T-helper 2 cell treated with Interferon-gamma antibody and Interleukin-4, amounts not matched to agents 5 μg/mL and 100 μg/mL, for 36 hours (primary cell): ENCODE results near the gene TXLNG.
A peak's percentile ranks its signal among the peaks of the same experiment; 100 is the strongest.

Experiments used
- DNase-seq: peaks from one replicate; pipeline ENCODE4 v3.0.0; 2021; ENCODE audit warnings: low spot score
- H3K27ac Mint-ChIP-seq: one replicate; pipeline ENCODE4 v1.8.0; 2021; ENCODE audit warnings: mild to moderate bottlenecking, mixed read lengths
- H3K27me3 Mint-ChIP-seq: one replicate; pipeline ENCODE4 v1.8.0; 2021; ENCODE audit warnings: low read depth, mixed read lengths
- H3K36me3 Mint-ChIP-seq: one replicate; pipeline ENCODE4 v1.8.0; 2021; ENCODE audit warnings: low read depth, mixed read lengths
- H3K4me1 Mint-ChIP-seq: one replicate; pipeline ENCODE4 v1.8.0; 2021; ENCODE audit warnings: low read depth, mixed read lengths
- H3K4me3 Mint-ChIP-seq: one replicate; pipeline ENCODE4 v1.8.0; 2022; ENCODE audit warnings: mild to moderate bottlenecking, moderate library complexity, mixed read lengths
- H3K9me3 Mint-ChIP-seq: one replicate; pipeline ENCODE4 v1.8.0; 2021; ENCODE audit warnings: mixed read lengths

Gene TXLNG

DNA sequence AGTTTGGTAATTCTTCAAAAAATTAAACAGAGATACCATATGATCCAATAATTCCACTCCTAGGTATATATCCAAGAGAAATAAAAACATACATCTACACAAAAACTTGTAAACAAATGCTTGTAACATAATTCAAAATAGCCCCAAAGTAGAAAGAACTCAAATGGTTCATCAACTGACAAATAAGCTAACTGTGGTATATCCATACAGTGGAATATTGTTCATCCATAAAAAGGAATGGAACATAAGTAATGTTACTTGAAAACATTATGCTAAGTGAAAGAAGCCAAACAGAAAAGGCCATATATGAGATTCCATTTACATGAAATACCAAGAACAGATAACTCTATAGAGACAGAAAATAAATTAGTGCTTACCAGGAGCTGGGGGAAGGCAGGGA lies 70.5 kb downstream of the TXLNG start:
- Mint-ChIP-seq H3K9me3 (no peaks in the 10 kb centered on the region), H3K4me3 (no peak overlapping the region), H3K27me3 (no peaks in the 10 kb centered on the region), H3K4me1 (peaks cover 13% of the 10 kb centered on the region), H3K27ac (no peak overlapping the region), H3K36me3 (peaks cover 46% of the 10 kb centered on the region)
- DNase-seq = no peak

- no peak overlapping the region for H3K27ac Mint-ChIP-seq
These were observed 76.6 kb downstream of the TXLNG start for GRCh38 chrX:16862829-16863228.

GRCh38 chrX:16867947-16868346 lies 81.7 kb downstream of the TXLNG start:
- Mint-ChIP-seq H3K36me3 (peaks cover 28% of the 10 kb centered on the region), H3K9me3 (no peaks in the 10 kb centered on the region), H3K4me3 (peak overlapping the region; percentile 96), H3K27me3 (no peaks in the 10 kb centered on the region), H3K27ac (no peak overlapping the region), H3K4me1 (peaks cover 24% of the 10 kb centered on the region)
- DNase-seq = no peak

More at GRCh38 chrX:16862829-16863228, 76.6 kb downstream of the TXLNG start:
- no peaks in the 10 kb centered on the region for H3K27me3 Mint-ChIP-seq
- peaks cover 35% of the 10 kb centered on the region for H3K36me3 Mint-ChIP-seq
- no peak for DNase-seq
- no peak overlapping the region for H3K4me3 Mint-ChIP-seq
- H3K9me3 Mint-ChIP-seq = no peaks in the 10 kb centered on the region
- peaks cover 23% of the 10 kb centered on the region for H3K4me1 Mint-ChIP-seq

GRCh38 chrX:16868920-16869319 lies 82.7 kb downstream of the TXLNG start:
- DNase-seq = no peak
- peaks cover 24% of the 10 kb centered on the region for H3K36me3 Mint-ChIP-seq
- no peaks in the 10 kb centered on the region for H3K27me3 Mint-ChIP-seq
- H3K9me3 Mint-ChIP-seq = no peaks in the 10 kb centered on the region
- peaks cover 21% of the 10 kb centered on the region for H3K4me1 Mint-ChIP-seq
- H3K27ac Mint-ChIP-seq = peak overlapping the region; percentile 92
- H3K4me3 Mint-ChIP-seq = peak overlapping the region; percentile 96

DNA sequence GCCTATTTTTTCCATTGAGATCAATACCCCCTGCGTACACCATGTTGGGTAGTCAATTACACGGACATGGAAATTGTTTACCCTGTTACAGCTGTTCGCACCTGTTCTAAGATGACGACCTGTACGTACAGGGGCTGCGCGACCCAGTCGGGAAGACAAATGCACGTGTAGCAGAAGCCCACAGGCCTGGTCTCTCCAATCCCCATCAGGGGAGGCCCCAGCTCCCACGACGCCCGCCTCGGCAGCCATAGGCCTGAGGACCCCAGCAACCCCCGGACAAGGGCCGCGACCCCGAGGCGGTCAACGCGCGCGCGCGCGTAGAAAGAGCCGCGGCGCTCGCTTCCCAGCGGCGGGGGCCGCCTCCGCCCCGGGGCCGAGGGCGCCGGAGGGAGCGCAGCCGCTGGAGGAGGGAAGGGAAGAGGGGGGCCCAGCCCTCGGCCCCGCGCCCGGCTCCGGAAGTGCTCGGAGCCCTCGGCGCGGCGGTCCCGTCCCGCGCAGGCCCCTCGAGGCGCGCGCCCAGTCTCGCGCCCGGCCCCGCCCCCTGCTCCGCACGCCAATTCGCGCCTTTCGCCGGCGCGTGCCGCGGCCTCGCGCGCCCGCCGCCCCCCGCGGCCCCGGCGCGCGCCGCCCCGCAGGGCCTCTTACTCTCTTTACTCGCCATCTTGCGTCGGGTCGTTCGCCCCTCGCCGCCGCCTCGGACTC lies 83.3 kb downstream of the TXLNG start:
- Mint-ChIP-seq H3K4me1 (peaks cover 20% of the 10 kb centered on the region), H3K4me3 (peak overlapping the region; percentile 97), H3K27ac (peak overlapping the region; percentile 99), H3K36me3 (peaks cover 22% of the 10 kb centered on the region), H3K27me3 (no peaks in the 10 kb centered on the region), H3K9me3 (no peaks in the 10 kb centered on the region)
- peak; percentile 44 for DNase-seq

DNA sequence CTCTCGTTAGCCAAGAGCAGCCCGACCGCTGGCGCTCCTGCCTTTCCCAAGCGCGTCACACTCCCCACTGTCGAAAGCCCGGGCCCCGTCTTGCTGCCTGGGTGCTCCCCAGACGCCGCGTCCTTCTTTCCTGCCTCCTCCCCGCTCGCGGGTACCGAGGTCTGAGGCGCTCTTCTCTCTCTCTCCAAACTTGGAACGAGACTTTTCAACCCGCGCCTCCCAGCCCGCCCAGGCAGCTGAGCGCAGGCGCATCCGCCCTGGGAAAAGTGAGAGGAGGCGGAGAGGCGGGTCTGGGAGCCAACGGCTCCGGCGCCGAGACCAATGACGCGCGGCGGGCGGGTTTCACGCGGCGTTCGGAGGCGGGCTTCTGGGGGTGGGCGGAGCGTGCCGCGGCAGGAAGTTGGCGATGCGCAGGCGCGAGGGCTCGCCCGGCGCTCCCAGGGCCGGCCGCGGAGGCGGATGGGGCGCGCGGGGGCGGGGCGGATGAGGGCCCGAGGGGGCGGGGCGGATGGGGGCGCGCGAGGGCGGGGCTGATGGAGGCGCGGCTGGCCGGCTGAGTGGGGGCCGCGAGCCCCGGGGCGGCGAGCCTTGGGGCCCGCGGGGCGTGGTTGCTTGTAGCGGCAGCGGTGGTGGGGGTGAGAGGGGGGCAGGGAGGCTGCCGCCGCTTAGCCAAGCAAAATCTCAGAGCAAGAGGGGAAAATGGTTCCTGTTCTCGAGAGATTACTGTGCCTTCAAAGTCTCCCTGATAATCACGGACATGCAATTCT lies 84.0 kb downstream of the TXLNG start, which contains the start of gene RBBP7:
RBBP7 (minus strand) TSS at position 268 of the 767 bp plus-strand sequence. CDS start 309 bp downstream, outside the sequence.
- peak within 1 kb of the TSS; percentile 97 for H3K4me3 Mint-ChIP-seq
- H3K4me1 Mint-ChIP-seq = peaks cover 20% of the 10 kb centered on the region
- peaks cover 6% of the 10 kb centered on the region for H3K27me3 Mint-ChIP-seq
- peak; percentile 88 for DNase-seq
- peaks cover 22% of the 10 kb centered on the region for H3K36me3 Mint-ChIP-seq
- H3K9me3 Mint-ChIP-seq = no peaks in the 10 kb centered on the region
- peak within 1 kb of the TSS; percentile 99 for H3K27ac Mint-ChIP-seq

DNA sequence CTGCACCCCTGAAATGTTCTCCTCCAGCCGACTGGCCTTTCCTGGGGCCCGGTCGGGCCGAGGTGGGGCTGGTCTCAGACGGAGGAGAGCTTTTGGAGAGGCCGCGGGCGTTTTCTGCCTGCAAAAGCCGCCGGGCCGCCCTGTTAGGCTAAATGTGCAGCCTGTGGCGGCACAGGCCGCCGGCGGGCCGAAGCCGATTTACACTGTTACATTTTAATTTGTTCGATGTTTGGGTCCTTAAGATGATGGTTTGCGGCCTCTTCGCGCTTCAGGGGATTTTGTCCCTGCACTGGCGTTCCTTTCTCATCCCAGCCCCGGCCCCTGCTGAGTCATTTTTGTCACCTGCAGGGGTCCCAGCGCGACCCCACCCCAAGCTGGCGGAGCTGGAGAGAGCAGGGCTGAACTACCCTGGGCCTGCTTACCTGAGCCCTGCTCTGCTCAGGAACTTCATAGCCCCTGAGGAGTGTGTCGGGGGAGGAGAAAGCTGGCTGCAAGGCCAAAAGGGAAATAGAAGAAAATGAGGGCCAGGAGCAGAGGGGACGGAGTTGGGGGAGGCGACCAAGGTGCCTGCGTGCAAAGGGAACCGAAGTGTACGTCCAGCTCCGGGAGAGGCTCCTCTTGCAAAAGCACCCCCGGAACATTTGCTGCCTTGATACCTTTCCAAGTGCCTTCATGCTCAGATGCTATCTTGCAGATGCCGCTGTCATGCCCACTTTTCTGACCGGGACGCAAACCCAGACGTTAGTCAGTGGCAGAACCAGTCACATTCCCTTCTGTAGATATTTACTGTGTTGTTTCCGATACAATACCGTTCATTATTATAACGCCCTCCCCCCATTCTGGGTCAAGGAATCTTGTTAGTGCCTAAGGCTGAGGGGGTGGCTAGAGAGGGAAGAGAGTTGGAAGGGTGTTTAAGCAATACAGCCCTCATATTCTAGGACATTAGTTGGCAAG lies 84.9 kb downstream of the TXLNG start:
- Mint-ChIP-seq H3K4me3 (peak overlapping the region; percentile 73), H3K4me1 (peaks cover 16% of the 10 kb centered on the region), H3K27me3 (peaks cover 10% of the 10 kb centered on the region), H3K36me3 (peaks cover 17% of the 10 kb centered on the region), H3K9me3 (no peaks in the 10 kb centered on the region), H3K27ac (peak overlapping the region; percentile 83)
- DNase-seq = no peak

- Mint-ChIP-seq H3K4me3 (no peak overlapping the region), H3K9me3 (no peaks in the 10 kb centered on the region), H3K36me3 (peaks cover 11% of the 10 kb centered on the region), H3K4me1 (peaks cover 7% of the 10 kb centered on the region), H3K27ac (no peak overlapping the region), H3K27me3 (peaks cover 27% of the 10 kb centered on the region)
- DNase-seq = no peak
These were observed 86.8 kb downstream of the TXLNG start for GRCh38 chrX:16873106-16873505.

DNA sequence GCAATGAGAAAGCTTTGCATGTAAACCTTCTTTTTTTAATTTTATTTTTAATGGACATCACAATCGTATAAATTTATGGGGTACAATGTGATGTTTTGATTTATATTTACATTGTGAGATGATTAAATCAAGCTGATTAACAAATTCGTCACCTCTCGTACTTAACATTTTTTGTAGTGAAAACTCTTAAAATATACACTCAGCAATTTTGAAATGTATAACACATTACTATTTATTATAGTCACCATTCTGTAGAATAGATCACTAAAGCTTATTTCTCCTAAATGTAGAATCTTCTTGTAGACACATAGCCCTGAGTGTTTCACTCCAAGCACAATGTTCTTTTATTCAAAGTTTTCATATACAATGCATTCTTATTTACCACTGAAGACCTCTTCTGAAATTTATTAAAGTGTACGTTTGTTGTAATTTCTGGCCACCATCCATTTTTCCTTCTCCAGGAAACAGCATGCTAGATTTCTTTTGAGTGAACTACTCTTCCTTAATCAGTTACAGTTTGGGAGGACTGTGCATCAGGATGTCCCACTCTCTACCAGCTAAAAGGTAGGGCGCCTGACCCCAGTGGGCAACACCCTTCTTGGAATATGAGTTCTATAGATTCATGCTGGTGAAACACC lies 88.3 kb downstream of the TXLNG start:
- peaks cover 30% of the 10 kb centered on the region for H3K27me3 Mint-ChIP-seq
- no peak overlapping the region for H3K4me3 Mint-ChIP-seq
- H3K27ac Mint-ChIP-seq = no peak overlapping the region
- no peaks in the 10 kb centered on the region for H3K9me3 Mint-ChIP-seq
- peaks cover 2% of the 10 kb centered on the region for H3K36me3 Mint-ChIP-seq
- no peak for DNase-seq
- H3K4me1 Mint-ChIP-seq = no peaks in the 10 kb centered on the region

DNA sequence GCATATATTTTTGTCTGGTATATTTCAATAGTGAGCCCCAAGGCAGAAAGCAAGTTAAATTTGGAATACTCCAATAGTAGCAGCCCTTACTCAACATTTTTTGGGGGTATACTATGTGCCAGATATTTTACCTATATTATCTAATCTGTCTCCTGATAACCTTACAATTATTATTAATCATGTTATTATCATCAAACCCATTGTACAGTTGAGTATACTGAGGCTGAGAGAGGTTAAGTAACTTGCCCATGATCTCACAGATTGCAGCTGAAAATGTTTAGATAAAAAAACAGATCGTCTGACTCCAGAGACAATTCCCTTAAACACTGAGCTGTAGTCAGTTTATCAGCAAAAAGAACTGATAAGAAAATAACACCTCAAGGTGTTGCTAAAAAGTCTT lies 90.4 kb downstream of the TXLNG start:
- no peaks in the 10 kb centered on the region for H3K36me3 Mint-ChIP-seq
- H3K4me3 Mint-ChIP-seq = no peak overlapping the region
- H3K4me1 Mint-ChIP-seq = no peaks in the 10 kb centered on the region
- H3K27ac Mint-ChIP-seq = no peak overlapping the region
- peaks cover 36% of the 10 kb centered on the region for H3K27me3 Mint-ChIP-seq
- no peak for DNase-seq
- no peaks in the 10 kb centered on the region for H3K9me3 Mint-ChIP-seq

GRCh38 chrX:16882169-16882568 lies 95.9 kb downstream of the TXLNG start:
- Mint-ChIP-seq H3K4me1 (peaks cover 5% of the 10 kb centered on the region), H3K9me3 (no peaks in the 10 kb centered on the region), H3K36me3 (no peaks in the 10 kb centered on the region), H3K27ac (no peak overlapping the region), H3K4me3 (peak overlapping the region; percentile 63), H3K27me3 (peaks cover 21% of the 10 kb centered on the region)
- no peak for DNase-seq

GRCh38 chrX:16882702-16883486 lies 96.6 kb downstream of the TXLNG start:
- Mint-ChIP-seq H3K9me3 (no peaks in the 10 kb centered on the region), H3K4me3 (peak overlapping the region; percentile 76)

GRCh38 chrX:16883487-16883804 lies 97.2 kb downstream of the TXLNG start:
- H3K27ac Mint-ChIP-seq = no peak overlapping the region
- H3K4me3 Mint-ChIP-seq = no peak overlapping the region
- DNase-seq = no peak
- H3K27me3 Mint-ChIP-seq = peaks cover 10% of the 10 kb centered on the region
- no peaks in the 10 kb centered on the region for H3K36me3 Mint-ChIP-seq
- no peaks in the 10 kb centered on the region for H3K9me3 Mint-ChIP-seq
- peaks cover 6% of the 10 kb centered on the region for H3K4me1 Mint-ChIP-seq

More at GRCh38 chrX:16882702-16883486, 96.6 kb downstream of the TXLNG start:
- peak; percentile 42 for DNase-seq
- Mint-ChIP-seq H3K27me3 (peaks cover 13% of the 10 kb centered on the region), H3K36me3 (no peaks in the 10 kb centered on the region), H3K4me1 (peaks cover 5% of the 10 kb centered on the region), H3K27ac (peak overlapping the region; percentile 41)
